ENCODE results near the gene POLRMT.

Gene POLRMT

GRCh38 chr19:662962-663681, 29.8 kb upstream of the POLRMT start, which contains the start of gene RNF126:
RNF126 (minus strand) TSS chr19:663214; CDS start chr19:663121, 93 bp downstream.
- peak; percentile 95 to 96 for DNase-seq

DNA sequence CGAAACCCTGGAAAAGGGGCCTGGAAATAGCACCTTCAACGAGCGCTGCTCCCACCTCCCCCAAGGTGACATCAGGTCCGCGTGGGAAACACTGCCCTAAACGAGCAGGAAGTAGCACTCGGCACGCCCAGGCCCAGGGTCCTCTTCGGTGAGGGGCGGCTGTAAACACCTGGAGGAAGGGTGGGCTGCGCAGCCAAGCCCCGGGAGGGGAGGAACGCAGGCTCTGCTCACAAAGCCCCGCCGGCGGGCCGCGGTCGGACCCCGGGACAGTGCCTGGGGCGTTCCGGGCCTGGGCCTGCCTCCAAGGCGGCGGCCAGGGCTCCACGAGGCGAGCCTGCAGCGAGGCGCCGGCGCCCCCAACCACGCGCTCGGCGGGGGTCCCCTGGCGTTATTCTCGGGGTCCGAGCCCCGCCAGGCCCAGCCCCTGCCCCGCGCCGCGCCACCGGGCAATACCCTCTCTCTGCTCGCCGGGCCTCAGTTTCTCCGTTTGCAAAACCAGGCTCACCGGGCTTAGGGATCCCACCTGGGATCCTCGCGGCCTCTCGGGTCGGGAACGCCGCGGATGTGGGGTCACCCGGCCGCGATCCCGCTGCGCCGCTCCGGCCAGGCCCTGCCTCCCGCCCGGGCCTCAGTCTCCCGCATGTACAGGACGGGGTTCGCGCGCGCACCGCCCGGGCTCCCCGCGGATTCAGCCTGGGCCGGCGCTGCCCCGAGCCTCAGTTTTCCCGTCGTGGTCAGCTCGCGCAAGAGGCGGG, 29.0 kb upstream of the POLRMT start:
- peak; percentile 81 to 82 for DNase-seq

DNA sequence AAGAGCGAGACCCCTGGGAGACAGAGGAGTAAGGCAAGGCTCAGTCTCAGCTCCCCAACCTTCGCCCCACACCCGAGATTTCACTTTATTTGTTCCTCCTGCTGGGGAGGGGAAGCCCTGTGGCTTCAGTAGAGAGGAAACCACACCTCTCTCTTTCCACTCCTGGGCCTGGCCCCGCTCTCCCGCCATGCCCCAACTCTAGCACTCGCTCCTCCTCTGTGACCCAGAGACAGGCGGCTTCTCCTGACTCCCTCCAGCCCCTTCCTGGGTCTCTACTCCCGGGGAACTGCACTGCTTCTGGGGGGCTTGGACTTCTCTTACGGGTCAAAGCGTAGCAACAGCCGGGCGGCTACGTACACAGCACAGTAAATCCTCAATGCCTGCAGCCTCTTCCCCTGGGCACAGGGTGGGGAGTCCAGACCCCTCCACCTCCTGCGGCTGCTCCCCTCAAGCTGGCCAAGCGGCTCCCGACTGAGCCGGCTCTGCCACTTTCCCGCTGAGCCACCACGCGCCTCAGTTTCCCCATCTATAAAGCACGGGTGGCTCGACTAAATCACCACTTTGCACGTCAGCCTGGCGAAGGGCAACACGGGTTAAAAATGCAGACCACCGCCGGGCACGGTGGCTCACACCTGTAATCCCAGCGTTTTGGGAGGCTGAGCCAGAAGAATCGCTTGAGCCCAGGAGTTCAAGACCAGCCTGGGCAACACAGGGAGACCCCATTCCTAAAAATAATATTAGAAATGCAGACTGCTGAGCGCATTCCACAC, 28.3 kb upstream of the POLRMT start:
- DNase-seq: peak; percentile 76 to 77

DNA sequence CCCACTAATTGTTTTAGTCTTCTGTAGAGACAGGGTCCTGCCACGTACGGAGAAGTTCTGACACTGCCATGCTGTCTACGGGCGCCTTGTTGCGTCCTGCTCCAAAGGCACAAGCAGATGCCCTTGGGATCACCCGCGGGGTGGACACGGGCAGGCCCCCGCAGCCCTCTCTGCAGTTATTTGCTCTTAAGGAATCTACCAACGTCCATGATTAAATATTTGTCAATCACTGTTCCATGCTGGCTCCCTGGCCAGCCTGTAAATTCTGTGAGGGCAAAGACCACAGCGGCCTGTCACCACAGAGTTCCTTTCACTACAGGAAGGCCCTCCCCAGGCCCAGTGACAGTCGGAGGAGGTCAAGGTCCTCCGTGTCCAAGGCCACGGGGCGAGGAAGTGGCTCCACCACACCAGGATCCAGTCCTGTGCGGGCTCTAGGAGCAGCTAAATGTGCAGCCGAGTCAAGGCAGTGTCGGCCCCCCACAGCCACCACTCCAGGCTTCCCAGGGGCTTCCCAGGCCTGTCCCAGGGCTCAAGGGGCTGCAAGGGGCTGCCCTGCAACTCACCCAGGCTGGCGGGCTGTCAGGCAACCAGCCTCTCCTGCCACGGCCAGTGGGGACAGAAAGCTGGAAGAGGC, 27.6 kb upstream of the POLRMT start:
- peak in 1 of 2 experiments; percentile 42 for DNase-seq

- DNase-seq: no peak
Measured at GRCh38 chr19:658916-659839, 25.8 kb upstream of the POLRMT start.

DNA sequence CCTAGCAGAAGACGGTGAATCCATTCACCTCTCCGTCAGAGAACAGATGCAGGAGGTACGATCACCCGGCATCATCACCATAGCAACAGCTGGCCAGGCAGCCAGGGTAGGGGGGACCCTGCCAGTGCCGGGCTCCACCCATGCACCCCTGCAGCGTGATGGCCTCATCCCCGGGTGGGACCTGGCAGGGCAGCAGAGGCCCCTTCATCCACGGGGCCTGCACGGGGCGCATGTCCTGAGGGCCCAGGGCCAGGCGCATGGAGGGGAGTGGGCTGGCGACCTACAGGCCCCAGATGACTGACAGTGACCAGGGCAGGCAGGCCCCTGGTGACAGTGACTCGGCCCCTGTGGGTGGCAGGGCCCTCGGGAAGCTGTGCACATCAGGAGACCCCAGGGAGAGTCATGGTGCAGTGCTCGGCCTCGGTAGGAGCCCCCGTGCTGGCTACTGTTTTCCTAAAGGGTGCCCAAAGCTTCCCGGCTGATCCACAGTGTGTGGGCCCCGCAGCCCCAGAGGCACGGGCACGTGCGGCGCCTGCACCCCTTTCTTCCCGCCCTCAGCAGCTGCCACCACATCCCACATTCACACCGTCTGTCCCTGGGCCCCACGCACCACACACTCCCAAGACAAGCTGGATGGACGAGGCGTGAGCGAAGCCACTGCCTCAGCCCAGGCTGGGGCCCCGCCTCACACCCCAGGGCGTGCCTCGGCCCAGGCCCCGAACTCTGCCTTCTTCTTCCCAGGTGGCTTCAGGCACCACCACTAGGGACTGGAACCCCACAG, 24.9 kb upstream of the POLRMT start:
- DNase-seq: no peak

DNA sequence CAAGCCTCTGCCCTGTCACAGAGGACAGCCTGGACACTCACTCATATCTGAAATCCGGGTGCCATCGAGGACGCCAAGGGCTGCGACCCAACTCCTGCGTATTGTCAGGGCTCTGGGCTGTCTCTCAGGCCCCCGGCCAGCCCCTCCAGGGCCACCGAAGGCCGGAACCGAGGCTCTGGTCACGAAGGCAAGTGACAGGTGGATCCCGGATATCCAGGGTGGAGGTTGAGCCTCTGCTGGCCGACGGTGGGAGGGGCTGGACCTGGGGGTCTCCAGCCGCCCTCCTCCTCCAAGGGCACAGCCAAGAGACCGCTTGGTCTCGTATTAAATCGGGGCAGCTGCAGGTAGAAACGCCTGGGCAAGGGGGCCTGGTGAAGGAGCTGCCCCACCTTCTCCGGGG, 24.3 kb upstream of the POLRMT start:
- DNase-seq: no peak

DNA sequence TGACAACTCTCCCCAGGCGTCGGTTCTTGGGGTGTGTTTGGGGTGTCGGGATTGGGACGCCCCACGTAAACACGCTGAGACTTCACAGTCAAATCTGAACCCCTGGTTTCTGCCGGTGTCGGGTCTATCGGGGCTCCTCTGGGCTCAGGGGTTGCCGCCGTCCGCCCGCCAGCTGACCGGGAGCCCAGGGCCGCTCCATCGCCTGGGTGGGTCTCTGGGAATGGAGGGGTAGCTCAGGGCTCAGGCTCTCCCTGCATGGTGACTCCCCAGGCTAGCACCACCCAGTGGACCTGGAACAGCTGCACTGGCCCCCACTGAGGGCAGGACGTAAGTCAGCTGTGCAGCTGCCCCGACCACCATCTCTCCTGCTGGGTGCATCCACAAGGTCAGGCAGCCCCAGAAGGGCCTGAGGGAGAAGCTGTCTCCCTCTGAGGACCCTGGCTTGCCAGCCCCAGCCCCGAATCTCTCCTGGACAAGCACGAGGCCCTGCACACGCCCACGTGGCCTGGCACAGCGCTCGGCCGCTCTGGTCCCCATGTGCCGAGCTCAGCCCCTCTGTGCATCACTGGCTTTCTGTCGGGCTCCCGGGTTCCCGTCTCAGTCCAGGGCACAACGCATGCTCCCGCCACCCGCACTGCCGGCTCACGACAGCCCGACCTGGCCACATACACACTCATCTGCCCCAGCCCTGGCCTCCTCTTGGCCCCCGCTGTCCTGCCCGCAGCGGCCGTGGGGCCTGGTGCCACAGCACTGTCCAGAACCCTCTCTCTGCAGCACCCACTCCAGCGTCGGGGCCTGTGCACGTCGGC, 23.6 kb upstream of the POLRMT start:
- DNase-seq: no peak

DNA sequence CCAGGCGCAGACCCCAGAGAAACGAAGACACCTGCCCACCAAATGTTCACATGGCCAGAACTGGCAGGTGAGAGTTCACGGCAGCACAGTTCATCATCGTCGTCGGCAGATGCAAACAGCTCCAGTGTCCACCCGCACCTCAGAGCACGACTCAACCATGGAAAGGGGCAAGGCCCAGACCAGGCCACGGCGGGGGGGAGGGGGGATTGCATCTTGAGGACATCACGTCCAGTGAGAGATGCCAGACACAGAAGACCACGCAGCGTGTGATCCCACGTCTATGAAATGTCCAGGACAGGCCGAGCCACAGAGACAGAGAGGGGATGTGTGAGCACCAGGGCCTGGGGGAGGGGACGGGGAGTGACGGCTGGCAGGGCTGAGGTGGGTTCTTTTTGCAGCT, 22.4 kb upstream of the POLRMT start:
- DNase-seq: no peak

- DNase-seq: no peak
Measured at GRCh38 chr19:653425-653824, 20.1 kb upstream of the POLRMT start.

GRCh38 chr19:652467-653389, 19.4 kb upstream of the POLRMT start:
- DNase-seq: no peak

DNA sequence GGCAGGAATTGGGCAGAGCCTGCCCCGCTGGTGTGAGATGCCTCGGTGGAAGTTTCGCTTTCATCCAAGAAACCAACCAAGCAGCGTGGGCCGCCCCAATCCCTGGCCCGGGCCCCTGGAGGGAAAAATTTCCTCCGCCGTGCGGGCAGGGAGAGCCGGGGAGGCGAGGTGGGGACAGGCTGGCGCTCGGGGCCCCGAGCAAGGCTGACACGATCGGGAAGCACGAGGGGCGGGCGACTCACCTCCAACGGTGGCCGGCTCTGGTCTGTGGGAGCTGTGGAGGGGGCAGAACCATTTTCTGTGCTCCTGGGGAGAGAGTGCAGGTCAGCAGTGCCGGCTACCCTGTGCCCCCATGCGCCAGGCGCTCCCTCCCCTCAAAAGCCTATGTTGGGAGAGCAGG, 18.7 kb upstream of the POLRMT start:
- DNase-seq: no peak

DNA sequence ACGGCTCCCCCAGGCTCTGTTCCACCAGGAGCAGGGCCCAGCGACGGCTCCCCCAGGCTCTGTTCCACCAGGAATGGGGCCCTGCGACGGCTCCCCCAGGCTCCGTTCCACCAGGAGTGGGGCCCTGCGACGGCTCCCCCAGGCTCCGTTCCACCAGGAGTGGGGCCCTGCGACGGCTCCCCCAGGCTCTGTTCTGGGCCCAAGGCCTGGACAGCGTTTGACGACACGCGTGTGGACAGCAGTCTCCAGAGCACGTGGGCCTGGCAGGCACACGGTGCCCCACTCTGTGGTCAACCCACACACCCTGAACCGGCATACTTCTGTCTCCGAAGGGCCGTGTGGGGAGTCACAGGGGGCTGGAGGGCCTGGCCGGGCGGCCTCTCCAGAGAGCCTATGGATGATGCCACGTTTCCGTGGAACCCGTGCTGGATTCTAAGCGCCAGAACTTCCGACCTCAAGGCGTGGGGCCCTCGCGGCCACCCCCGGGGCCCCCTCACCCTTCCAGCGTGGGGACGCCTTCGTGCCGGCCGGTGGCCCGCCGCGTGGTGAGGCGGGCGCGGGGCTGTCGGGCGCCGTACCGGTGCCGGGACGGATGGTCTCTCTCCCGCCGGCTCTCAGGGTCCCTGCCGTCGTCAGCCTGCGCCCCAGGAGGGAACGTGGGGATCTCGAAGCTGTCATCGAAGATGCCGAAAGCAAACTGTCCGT, 17.9 kb upstream of the POLRMT start:
- DNase-seq: no peak

- DNase-seq: no peak
Measured at GRCh38 chr19:650121-650520, 16.8 kb upstream of the POLRMT start.

DNA sequence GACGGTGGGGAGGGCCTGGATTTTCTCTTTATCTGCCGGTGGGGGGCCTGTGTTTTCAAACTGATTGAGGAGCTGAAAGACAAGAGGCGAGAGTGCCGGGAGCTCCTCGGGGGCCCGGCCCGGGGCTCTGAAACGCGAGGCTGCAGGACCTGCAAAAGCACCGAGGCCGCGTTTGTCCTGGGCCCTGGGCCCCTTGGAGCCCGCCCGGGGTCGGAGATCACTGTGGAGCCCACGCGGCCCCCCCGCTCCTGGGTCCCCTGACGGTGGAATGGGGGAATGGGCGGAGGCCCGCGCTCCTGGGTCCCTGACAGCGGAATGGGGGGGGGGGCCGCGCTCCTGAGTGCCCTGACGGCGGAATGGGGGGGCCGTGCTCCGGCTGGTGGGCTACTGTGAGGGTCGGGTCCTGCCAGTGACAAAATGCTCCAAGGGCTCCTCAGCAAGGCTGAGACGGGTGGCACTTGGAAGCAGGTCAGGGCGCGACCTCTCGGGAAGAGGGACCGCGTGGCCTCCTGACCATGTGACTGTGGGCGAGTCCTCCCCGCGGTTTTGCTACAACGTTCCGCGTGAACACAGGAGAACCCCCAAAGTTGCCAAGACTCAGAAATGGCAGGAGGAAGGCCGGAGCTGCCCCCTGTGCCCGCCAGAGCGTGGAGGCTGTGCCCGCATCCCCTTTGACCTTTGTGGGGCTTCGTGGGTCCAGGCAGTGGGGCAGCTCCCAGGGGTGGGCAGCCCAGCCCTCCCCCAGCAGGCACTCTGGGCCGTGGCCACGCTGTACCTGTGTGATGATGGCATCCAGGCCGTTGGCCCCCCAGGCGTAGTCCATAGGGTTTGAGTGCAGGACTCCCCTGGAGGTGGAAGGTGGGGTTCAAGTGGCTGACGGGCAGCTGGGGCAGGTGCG, 15.8 kb upstream of the POLRMT start:
- DNase-seq: no peak

GRCh38 chr19:648305-648704, 15.0 kb upstream of the POLRMT start:
- no peak for DNase-seq

DNA sequence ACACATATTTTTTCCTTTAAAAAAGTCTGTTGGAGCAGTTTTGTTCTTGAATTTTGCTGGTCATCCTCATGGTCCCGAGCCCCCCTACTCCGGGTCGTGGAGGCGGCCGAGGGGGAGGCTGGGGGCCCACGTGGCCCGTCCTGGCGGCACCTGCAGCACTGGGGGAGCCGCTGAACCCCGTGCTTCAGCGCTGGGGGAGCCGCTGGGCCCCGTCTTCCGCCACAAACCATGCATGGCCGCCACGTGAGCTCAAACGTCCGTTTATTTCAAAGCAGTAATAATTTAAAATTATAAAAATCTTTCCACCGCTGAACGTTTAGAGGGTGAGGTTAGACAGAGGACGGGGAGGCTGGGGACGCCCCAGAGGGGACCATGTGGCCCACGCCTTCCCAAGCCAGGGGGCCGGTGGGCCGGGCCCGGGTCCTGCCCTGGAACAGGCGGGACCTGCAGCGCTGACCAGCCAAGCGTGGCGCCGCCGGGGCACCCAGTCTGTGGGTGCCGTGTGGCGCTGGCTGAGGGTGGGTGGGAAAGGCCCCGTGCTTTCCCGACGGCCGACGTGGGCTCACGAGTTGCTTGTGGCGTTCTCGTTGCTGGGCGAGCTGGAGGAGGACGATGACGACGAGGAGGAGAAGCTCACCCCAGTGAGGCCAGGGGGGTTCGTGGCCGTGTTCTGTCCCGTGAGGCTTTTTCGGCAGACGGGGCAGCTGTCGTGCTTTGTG, 14.4 kb upstream of the POLRMT start:
- DNase-seq: no peak

All from activated T-cell treated with anti-CD3 and anti-CD28 coated beads, Interleukin-2, amount 50 U/mL, for 48 hours (primary cell).